G401.6 (cell line): Measurements from ENCODE around the gene SPIB.
A peak's percentile ranks its signal among the peaks of the same experiment; 100 is the strongest.
"Not testable (repeated sequence)": the region's sequence is repeated elsewhere in the genome, so short reads cannot be mapped to it uniquely, and the experiment has no call there.

Experiments used
- FAIRE-seq: peaks from 2 replicates; lab custom pipeline; 2012; peaks lifted over from hg19 to GRCh38; lab: Jason Lieb, UNC

SPIB gene

GRCh38 chr19:50418176-50419021, at the start of gene SPIB:
Gene SPIB, plus strand, starts transcription at chr19:50418938. Its CDS starts 25 bp downstream, at chr19:50418963.
- FAIRE-seq, result no peak

GRCh38 chr19:50371914-50372475, 46.7 kb upstream of the SPIB start:
- no peak for FAIRE-seq

GRCh38 chr19:50376166-50377050, 42.3 kb upstream of the SPIB start, which contains the start of gene NR1H2:
Gene NR1H2, plus strand, starts transcription at chr19:50376457. Its CDS starts 1,149 bp downstream, at chr19:50377606.
- FAIRE-seq, result peak; percentile 95

GRCh38 chr19:50377051-50377461, 41.7 kb upstream of the SPIB start:
- no peak for FAIRE-seq

GRCh38 chr19:50377517-50377916, 41.2 kb upstream of the SPIB start:
- no peak for FAIRE-seq

- FAIRE-seq, result no peak
These were observed 40.4 kb upstream of the SPIB start for GRCh38 chr19:50378169-50378862.

GRCh38 chr19:50378863-50379236, 39.9 kb upstream of the SPIB start:
- no peak for FAIRE-seq

- FAIRE-seq, result no peak
These were observed 39.1 kb upstream of the SPIB start for GRCh38 chr19:50379602-50380001.

GRCh38 chr19:50380137-50380536, 38.6 kb upstream of the SPIB start:
- no peak for FAIRE-seq

GRCh38 chr19:50380751-50381151, 38.0 kb upstream of the SPIB start:
- FAIRE-seq, result no peak

- no peak for FAIRE-seq
These were observed 36.6 kb upstream of the SPIB start for GRCh38 chr19:50381881-50382729.

- no peak for FAIRE-seq
These were observed 35.5 kb upstream of the SPIB start for GRCh38 chr19:50383001-50383851.

- peak; percentile 97 for FAIRE-seq
These were observed 34.7 kb upstream of the SPIB start, which contains the start of gene POLD1 for GRCh38 chr19:50383852-50384684. Gene POLD1, plus strand, starts transcription at chr19:50384347. Its CDS starts 14,505 bp downstream, at chr19:50398852.

GRCh38 chr19:50384685-50385535, 33.8 kb upstream of the SPIB start:
- FAIRE-seq, result no peak

GRCh38 chr19:50387176-50387867, 31.4 kb upstream of the SPIB start:
- no peak for FAIRE-seq

- no peak for FAIRE-seq
These were observed 30.9 kb upstream of the SPIB start for GRCh38 chr19:50387868-50388245.

- FAIRE-seq, result not testable (repeated sequence)
These were observed 28.4 kb upstream of the SPIB start for GRCh38 chr19:50390295-50390694.

- not testable (repeated sequence) for FAIRE-seq
These were observed 27.8 kb upstream of the SPIB start for GRCh38 chr19:50390952-50391351.
